GM21737 (cell line): ENCODE measurements around the gene BLOC1S5.
"Not testable (repeated sequence)": the region's sequence is repeated elsewhere in the genome, so short reads cannot be mapped to it uniquely, and the experiment has no call there.

Source experiments
- ATAC-seq: cut with Tn5 transposase; IDR thresholded peaks from one replicate; pipeline ENCODE4 v1.9.1; 2021; ENCODE audit warnings: mild to moderate bottlenecking, moderate library complexity; ENCODE audit not compliant: unreplicated experiment

Gene BLOC1S5

GRCh38 chr6:8045769-8046168 is 18.4 kb downstream of the BLOC1S5 start:
- not testable (repeated sequence) for ATAC-seq

- ATAC-seq: no peak
Measured at GRCh38 chr6:8043221-8043620, 21.0 kb downstream of the BLOC1S5 start.

GRCh38 chr6:8041913-8042583 is 22.1 kb downstream of the BLOC1S5 start:
- ATAC-seq: no peak

- not testable (repeated sequence) for ATAC-seq
Measured at GRCh38 chr6:8034107-8034506, 30.1 kb downstream of the BLOC1S5 start.

GRCh38 chr6:8030920-8031319 is 33.3 kb downstream of the BLOC1S5 start:
- ATAC-seq: no peak

- no peak for ATAC-seq
Measured at GRCh38 chr6:8029243-8029870, 34.8 kb downstream of the BLOC1S5 start.

DNA sequence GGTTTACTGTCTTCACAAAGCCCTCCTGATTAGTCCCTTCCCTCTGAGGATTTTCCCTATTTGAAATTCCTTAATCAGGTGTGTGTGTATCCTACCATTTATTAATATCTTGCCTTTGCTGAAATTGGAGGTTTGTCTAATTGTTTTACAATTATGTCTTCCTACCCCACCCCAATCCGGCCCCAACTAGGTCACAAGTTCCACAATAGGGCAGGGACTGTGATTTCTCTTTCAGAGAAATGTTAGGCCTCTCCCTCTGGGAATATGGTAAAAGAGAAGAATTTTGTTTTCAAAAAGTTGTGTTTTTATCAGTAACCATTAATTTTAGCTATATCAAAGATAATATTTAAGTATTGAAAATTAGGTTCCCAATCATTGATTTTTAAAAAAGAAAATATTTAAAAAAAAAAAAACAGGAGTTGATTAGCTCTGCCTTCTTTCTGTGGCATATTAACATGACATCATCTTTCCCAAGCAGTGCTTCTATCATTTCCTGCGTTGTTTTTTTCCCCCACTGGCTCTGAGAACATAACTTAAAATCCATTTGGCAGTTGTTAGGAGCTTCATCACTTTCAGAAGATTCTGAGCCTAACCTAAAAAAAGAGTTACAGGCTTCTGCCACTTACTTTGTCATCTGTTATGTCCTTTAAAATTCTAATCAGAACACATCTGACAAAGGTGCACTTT is 36.1 kb downstream of the BLOC1S5 start:
- ATAC-seq: no peak

DNA sequence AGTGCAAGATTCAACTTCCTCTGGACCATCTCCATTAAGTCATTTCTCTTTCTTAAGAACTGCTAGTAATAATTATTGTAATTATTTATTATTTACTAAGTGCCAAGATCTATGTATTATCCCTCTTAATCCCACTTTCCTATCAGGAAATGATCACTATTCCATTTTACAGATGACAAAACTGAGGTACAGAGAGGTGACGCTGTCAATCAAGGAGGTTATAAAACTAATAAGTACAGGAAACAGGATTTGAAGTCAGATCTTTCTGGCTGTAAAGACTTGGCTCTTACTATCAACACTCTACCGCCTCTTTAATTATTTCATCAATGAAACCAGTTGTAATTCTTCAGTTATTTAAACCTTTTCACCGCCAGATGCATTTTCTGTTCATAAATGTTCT is 37.4 kb downstream of the BLOC1S5 start:
- ATAC-seq: no peak

- ATAC-seq: no peak
Measured at GRCh38 chr6:8025191-8025590, 39.0 kb downstream of the BLOC1S5 start.

DNA sequence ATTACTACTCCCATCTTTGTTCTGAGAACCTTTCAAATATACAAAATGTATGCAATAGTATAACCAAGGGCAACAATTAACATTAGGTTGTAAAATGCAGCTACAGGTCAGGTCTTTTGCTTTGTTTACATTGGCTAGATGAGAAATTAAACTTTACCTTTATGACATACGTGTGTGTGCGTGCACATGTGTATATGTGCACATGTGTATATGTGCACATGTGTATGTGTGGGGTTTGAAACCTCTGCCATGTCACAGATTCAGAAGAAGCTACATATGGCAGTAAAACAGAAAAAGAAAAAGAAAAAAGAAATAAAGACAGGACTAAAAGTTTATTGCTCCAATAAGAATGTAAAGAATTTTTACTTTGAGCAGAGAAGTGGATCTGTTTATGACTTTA is 40.6 kb downstream of the BLOC1S5 start:
- ATAC-seq: no peak

DNA sequence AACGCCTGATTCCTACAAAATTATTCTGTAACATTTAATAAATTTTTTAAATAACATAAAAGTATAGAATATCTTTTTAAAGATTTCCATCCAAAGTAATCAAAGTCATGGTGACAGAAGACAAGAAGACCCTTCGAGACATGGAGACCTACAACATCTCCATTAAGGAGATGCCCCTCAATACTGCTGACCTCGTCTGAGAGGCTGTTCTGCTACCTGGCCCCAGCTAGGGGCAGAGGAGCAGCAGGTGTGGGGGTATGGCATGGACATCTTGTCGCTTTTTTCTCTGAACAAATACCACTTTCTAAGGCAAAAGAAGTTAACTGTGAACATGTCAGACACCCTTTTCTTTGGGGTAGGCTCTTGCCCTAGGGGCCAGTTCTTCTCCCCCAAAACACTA is 44.1 kb downstream of the BLOC1S5 start:
- ATAC-seq: no peak

- no peak for ATAC-seq
Measured at GRCh38 chr6:8017705-8018104, 46.5 kb downstream of the BLOC1S5 start.

DNA sequence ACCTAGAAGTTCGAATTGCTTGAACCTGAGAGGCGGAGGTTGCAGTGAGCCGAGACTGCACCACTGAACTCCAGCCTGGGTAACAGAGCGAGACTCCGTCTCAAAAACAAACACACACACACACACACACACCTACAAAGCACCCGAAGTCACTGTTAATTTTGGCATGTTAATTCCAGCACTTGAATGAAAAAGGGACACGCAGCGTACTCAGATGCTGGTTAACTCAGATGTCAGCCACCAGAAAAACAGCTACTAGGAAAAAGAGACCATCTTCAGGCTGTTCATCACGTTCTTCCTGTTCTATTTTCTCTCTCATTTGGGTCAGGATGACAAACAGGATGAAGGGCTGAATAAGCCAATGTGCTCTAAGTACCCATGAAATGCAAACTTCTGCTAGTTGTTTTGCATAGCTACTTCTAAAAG is 46.9 kb downstream of the BLOC1S5 start:
- no peak for ATAC-seq

- no peak for ATAC-seq
Measured at GRCh38 chr6:8014947-8015346, 49.2 kb downstream of the BLOC1S5 start.

DNA sequence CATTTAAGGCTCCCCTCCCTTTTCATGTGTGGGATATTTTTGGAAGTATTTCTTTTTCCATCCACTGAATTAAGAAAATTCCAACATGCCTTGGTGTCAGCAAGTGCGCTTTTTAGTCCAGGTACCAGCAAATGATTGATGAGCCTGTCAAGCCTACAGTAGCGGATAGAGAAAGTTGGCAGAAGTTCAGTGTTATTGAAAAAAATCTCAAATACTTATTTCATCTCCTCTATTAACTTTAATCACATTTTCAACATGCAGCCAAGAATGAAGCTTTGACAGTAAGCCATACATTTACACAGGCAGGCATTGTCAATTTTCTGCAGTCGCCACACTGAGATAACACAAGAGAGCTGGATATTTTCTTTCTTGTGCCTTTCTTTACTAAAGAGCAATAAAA is 50.4 kb downstream of the BLOC1S5 start:
- no peak for ATAC-seq

- no peak for ATAC-seq
Measured at GRCh38 chr6:8006208-8006607, 58.0 kb downstream of the BLOC1S5 start.

- no peak for ATAC-seq
Measured at GRCh38 chr6:8005136-8005535, 59.1 kb downstream of the BLOC1S5 start.

- no peak for ATAC-seq
Measured at GRCh38 chr6:8000636-8001035, 63.6 kb downstream of the BLOC1S5 start.

DNA sequence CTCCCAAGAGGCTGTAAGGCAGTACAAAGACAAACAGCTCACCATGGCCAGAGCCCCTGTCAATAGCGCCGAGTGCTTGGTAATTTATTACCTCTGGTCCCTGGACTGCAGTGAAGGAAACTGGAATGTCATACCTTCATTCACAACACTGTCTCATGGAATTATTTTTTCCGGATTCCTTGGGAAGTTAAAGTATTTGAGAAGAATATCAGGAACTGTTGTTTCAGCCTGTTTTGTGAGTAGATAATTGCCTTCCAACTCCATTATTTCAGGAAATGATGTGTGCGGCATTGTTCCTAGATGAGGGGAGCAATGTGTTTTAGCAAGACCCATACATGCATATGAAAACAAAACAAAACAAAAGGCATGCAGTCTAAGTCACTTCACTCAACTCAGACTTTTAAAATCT is 64.0 kb downstream of the BLOC1S5 start:
- ATAC-seq: no peak

- no peak for ATAC-seq
Measured at GRCh38 chr6:7999201-7999600, 65.0 kb downstream of the BLOC1S5 start.

DNA sequence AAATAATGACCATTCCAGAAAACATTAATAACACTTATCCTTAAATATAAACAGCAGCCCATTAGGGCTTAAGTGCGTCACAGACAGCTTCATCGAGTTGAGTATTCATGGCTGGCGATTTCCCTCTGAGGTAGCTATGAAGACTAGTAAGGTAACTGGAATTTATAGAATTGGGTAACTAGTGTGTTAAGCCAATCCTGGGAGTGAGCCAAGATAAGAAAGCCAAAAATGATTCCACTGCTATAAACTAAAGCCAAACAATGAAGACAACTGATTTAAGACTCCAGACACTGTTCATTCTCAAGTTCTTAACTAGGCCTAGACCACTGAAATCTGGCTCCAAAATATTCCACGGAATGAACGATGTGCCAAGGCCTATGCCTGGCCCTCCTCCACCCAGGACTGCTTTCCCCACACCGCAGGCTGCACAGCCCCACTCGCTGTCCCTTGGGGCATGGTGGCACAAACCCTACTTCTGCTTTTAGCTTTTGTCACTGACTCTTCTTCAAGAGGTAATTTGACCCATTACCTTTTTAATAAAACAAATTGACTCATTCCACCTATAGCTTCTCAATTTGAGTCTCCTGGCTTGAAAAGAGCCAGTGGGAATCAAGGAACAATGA is 66.0 kb downstream of the BLOC1S5 start:
- no peak for ATAC-seq

DNA sequence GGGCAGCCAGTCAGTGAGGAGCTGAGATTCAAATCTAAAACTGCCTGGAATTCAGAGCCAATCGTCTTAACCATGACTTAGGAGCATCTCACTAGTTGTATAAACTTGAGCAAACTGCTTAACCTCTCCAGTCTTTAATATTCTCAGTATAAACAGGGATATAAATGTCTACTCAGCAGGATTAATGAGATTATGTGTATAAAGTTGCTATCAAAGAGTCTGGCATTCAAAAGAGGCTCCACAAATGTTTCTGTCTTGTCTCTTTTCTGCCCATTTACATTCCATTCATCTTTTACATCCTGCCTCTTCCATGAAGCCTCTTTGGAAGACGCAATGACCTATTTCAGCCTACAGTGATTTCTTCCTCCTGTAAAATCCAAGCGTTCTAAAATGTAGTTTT is 66.9 kb downstream of the BLOC1S5 start:
- no peak for ATAC-seq
